Fibroblast of villous mesenchyme (primary cell): ENCODE measurements around the gene IFT88. TPM values are rescaled to one million over a fixed set of nuclear protein-coding genes. Genes with fewer than 3 reads are reported as not detected.

ENCODE experiments used
- DNase-seq: peaks from one replicate; pipeline ENCODE4 v3.0.0-alpha.2; 2010; ENCODE audit warnings: low read depth
- H3K4me3 ChIP-seq: 2 replicates; pipeline ENCODE4 v1.5.1; 2011; ENCODE audit warnings: low read depth, mild to moderate bottlenecking, low read length
- CTCF ChIP-seq: IDR thresholded peaks from 2 replicates; pipeline ENCODE4 v1.5.1; 2012; ENCODE audit warnings: low read depth, mild to moderate bottlenecking, low read length; ENCODE audit not compliant: insufficient read depth
- total RNA-seq: library from RNA; depleted of rRNA; stranded (reverse); fragments of >200 nt; gene quantifications from 2 replicates; pipeline ENCODE4 v1.2.3, GENCODE V29; 2012

The IFT88 gene
- total RNA-seq, 1 donor: 14.2 TPM

GRCh38 chr13:20616059-20616797 is 49.3 kb downstream of the IFT88 start:
- no peak overlapping the region for H3K4me3 ChIP-seq
- peak; percentile 75 for DNase-seq
- no peak for TF ChIP-seq CTCF

- DNase-seq: no peak
- no peak overlapping the region for H3K4me3 ChIP-seq
- TF ChIP-seq CTCF: no peak
Observed at GRCh38 chr13:20623000-20623399, 56.0 kb downstream of the IFT88 start.

GRCh38 chr13:20624213-20624612 is 57.3 kb downstream of the IFT88 start:
- DNase-seq: no peak
- no peak for TF ChIP-seq CTCF

GRCh38 chr13:20633802-20634201 is 66.8 kb downstream of the IFT88 start:
- no peak for DNase-seq
- TF ChIP-seq CTCF: no peak

More at GRCh38 chr13:20624213-20624612, 57.3 kb downstream of the IFT88 start:
- H3K4me3 ChIP-seq: no peak overlapping the region

GRCh38 chr13:20636079-20636478 is 69.1 kb downstream of the IFT88 start:
- H3K4me3 ChIP-seq: no peak overlapping the region
- no peak for DNase-seq
- TF ChIP-seq CTCF: no peak

More at GRCh38 chr13:20633802-20634201, 66.8 kb downstream of the IFT88 start:
- H3K4me3 ChIP-seq: no peak overlapping the region

GRCh38 chr13:20637811-20638210 is 70.9 kb downstream of the IFT88 start:
- TF ChIP-seq CTCF: no peak
- no peak for DNase-seq
- H3K4me3 ChIP-seq: no peak overlapping the region

- no peak for DNase-seq
- no peak for TF ChIP-seq CTCF
- H3K4me3 ChIP-seq: no peak overlapping the region
Observed at GRCh38 chr13:20647758-20648157, 80.8 kb downstream of the IFT88 start.
